GM20431 (cell line): Measurements from ENCODE around the gene NPIPB8.
"Not testable (repeated sequence)": the region's sequence is repeated elsewhere in the genome, so short reads cannot be mapped to it uniquely, and the experiment has no call there.

Experiments
- in situ Hi-C: fragments of 300-500 bp; cut with MseI, MboI; formaldehyde crosslinking; loops from one replicate; pipeline ENCODE4 v1.15.0; 2020; ENCODE audit warnings: low sequenced_read_pairs; ENCODE audit not compliant: unreplicated experiment

Gene NPIPB8

GRCh38 chr16:28622532-28623171 lies 15.2 kb upstream of the NPIPB8 start:
- in situ Hi-C loops: not testable (repeated sequence)

GRCh38 chr16:28623172-28623711 lies 14.6 kb upstream of the NPIPB8 start:
- in situ Hi-C loops: no loop called here

DNA sequence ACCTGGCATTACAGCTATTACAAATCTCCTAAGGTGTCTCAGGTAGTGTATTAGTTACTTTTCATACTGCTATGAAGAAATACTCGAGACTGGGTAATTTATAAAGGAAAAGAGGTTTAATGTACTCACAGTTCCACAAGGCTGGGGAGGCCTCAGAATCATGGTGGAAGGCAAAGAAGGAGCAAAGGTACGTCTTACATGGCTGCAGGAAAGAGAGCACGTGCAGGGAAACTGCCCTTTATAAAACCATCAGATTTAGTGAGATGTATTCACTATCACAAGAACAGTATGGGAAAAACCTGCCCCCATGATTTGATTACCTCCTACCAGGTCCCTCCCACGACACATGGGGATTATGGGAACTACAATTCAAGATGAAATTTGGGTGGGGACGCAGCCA lies 7.0 kb upstream of the NPIPB8 start:
- in situ Hi-C loops: not testable (repeated sequence)

- in situ Hi-C loops: not testable (repeated sequence)
Measured at GRCh38 chr16:28636093-28636823, 1.6 kb upstream of the NPIPB8 start.

DNA sequence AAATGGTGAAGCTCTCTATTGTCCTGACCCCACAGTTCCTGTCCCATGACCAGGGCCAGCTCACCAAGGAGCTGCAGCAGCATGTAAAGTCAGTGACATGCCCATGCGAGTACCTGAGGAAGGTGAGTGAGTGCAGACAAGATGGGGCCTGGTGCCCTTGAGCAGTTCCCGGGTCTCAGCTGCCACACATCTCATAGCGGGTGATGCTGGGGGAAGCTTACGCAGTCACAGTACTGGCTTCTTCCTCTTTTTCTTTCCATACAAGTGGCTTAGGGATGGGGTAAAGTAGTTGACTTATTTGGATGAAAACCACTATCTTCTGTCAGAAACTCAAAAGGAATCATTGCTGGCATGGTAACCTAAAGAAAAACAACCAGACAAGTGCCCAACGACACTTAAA lies 494 bp downstream of the NPIPB8 start:
- in situ Hi-C loops: not testable (repeated sequence)

- in situ Hi-C loops: not testable (repeated sequence)
Measured at GRCh38 chr16:28639959-28640358, 2.1 kb downstream of the NPIPB8 start.

DNA sequence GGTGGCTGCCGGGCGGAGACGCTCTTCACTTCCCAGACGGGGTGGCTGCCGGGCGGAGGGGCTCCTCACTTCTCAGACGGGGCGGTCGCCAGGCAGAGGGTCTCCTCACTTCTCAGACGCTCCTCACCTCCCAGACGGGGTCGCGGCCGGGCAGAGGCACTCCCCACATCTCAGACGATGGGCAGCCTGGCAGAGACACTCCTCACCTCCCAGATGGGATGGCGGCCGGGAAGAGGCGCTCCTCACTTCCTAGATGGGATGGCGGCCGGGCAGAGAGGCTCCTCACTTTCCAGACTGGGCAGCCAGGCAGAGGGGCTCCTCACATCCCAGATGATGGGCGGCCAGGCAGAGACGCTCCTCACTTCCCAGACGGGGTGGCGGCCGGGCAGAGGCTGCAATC lies 28.4 kb downstream of the NPIPB8 start:
- in situ Hi-C loops: not testable (repeated sequence)

DNA sequence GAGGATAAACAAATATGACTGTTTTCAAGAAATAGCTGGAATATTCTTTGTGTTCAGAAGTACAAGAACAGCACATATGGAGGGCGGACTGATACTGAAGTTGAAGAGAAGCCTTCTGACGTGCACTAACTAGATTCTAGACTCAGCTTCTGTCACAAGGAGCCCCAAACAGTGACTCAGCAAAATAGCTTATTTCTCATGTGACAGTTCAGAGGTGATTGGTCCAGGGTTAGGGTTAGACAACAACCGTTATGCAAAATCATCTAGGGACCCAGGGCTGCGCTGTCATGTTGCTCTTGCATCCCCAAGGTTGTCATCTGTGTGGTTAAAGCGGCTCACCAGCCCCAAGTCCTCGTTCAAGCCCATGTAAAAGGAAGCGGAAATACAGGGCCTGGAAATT lies 29.6 kb downstream of the NPIPB8 start:
- in situ Hi-C loops: not testable (repeated sequence)

DNA sequence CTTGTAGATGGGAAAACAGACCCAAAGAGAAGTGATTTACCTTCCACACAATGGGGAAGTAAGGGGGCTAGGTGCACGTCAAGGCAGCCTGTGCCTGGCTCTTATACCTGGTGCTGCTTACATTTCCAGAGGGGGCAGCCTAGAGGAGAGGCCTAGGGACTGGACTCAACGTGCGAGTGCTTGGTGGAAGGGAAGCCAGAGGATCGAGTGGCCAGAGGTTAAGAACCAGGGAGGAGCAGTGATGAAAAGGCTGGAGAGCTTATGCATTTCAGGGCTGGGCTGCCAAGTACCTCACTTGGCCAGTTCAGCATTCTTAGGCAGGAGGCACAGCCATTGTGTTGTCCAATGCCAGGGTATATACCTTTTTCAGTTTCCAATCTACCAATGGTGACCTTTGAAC lies 30.3 kb downstream of the NPIPB8 start:
- in situ Hi-C loops: not testable (repeated sequence)

DNA sequence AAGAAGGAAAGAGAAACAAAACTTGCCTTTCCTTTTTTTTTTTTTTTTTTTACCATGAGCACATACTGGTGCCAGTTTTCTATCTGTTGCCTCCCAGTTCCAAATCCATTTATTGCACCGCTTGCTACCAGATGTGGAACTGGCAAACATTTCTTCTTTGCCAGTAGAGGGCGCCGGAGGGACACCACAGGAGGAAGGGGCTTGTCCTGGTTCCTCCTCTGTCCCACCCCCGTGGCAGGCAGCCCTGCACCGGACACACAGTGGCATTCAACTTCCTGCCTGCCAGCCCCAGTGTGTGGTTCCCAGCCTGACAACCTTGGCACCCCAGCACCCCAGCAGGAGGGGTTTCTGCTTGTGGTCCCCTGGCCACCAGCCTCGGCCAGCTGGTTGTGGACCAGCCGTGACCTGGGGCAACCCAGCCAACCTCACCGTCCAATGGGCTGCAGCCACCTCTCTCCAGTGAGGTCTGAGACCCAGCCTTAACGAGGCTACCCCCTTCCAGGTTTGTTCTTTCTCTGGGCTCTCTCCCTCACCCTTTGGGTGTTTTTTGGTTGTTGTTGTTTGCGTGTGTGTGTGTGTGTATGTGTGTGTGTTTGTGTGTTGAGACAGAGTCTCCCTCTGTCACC lies 50.6 kb downstream of the NPIPB8 start:
- in situ Hi-C loops: not testable (repeated sequence)

GRCh38 chr16:28689425-28689824 lies 51.6 kb downstream of the NPIPB8 start:
- in situ Hi-C loops: not testable (repeated sequence)

- in situ Hi-C loops: not testable (repeated sequence)
Measured at GRCh38 chr16:28691722-28692121, 53.9 kb downstream of the NPIPB8 start.

GRCh38 chr16:28693257-28693950 lies 55.5 kb downstream of the NPIPB8 start:
- in situ Hi-C loops: not testable (repeated sequence)

DNA sequence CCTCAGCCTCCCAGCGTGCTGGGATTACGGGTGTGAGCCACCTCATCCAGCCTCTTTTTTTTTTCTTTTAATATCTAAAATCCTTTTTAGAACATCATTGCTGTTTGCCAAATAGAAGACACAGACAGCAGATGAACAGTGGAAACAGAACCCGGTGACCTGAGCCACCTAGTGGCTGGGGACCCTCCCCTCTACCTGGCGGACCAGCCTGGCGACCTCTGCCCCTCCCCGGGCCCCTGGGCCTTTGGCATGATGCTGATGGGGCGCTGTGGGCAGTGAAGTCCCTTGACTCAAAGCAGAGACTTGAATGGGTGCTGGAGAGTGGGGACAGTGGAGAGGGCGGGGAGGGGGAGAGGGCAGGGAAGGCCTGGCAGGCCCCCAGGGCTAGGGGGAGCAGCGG lies 61.9 kb downstream of the NPIPB8 start:
- in situ Hi-C loops: not testable (repeated sequence)

- in situ Hi-C loops: not testable (repeated sequence)
Measured at GRCh38 chr16:28700349-28700748, 62.5 kb downstream of the NPIPB8 start.

DNA sequence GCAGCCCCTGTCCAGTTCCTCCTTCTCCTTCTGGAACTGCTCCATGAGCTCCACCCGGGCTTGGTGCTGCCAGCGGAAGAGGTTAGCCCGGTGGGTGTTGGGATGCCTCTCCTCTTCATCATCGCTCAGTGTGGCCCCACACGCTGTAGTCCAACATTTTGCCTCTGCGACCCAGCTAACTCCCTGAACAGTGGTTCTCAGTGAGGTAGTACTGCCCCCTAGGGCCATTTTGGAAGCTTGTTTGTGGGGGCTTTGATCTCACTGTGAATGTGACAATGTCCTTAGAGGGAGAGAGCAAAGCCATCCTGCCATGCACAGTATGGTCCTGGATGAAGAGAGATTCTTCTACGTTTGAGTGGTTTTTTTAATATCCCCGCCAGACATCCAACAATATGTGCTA lies 63.5 kb downstream of the NPIPB8 start:
- in situ Hi-C loops: not testable (repeated sequence)

DNA sequence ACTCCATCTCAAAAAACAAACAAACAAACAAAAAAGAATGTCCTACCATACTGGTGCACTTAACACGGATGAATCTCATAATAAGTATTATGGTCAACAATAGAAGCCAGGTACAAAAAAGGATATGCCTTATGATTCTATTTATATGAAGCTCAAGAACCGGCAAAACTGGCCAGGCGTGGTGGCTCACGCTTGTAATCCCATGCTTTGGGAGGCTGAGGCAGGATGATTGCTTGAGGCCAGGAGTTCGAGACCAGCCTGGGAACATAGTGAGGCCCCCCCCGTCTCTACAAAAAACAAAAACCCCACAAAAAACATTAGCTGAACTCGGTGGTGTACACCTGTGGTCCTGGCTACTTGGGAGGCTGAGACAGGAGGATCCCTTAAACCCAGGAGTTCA lies 66.4 kb downstream of the NPIPB8 start:
- in situ Hi-C loops: not testable (repeated sequence)
